ENCODE data around the gene SPATA3.

- TF ChIP-seq CTCF (IDR thresholded peaks at IDR 0.05; ENCODE audit: insufficient read depth, low read depth, low read length) (no peak), EZH2 (IDR thresholded peaks at IDR 0.05; ENCODE audit: insufficient read depth, low read length) (no peak)
These were observed 20.8 kb downstream of the SPATA3 start for GRCh38 chr2:231016566-231017230.

Measured in astrocyte (in vitro differentiated cells and primary cell).